Activated gamma-delta T cell treated with anti-CD3 and anti-CD28 coated beads, Interleukin-2, amount 50 U/mL, for 16 hours (primary cell): ENCODE measurements around the gene ABHD16A.

ENCODE experiments used
- DNase-seq: peaks from one replicate; pipeline ENCODE4 v3.0.0-alpha.2; 2020; ENCODE audit warnings: low read depth

The ABHD16A gene

GRCh38 chr6:31639449-31639861, 63.7 kb downstream of the ABHD16A start:
- no peak for DNase-seq

DNA sequence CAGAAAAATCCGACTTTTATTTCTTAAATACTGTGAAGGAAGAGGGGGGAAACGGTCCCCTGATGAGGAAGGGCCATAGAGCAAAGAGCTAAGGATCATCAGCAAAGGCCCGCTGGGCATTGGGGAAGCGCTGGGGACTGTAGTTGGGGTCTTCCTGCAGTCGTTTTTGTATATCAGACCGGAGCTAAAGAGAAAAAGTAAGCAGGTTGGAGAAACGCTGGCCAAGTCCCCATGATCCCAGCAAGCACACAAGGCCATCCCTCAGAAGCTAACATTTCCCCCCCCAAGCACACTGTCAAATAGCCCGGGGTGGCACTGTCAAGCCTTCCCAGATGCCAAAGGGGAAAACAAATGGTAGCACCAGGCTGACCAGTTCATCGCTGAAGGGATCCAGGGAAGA, 64.1 kb downstream of the ABHD16A start:
- no peak for DNase-seq
